Dedifferentiated amniotic fluid mesenchymal stem cell (primary cell): ENCODE results near the gene CLK3.

ENCODE experiments used
- DNase-seq: peaks from one replicate; pipeline ENCODE4 v3.0.0-alpha.2; 2016; ENCODE audit errors: extremely low spot score

CLK3 gene

GRCh38 chr15:74603026-74603788 lies 12.4 kb upstream of the CLK3 start:
- DNase-seq: no peak

- DNase-seq: no peak
Measured at GRCh38 chr15:74603789-74604705, 11.6 kb upstream of the CLK3 start.

- no peak for DNase-seq
Measured at GRCh38 chr15:74604983-74605794, 10.4 kb upstream of the CLK3 start.

- DNase-seq: no peak
Measured at GRCh38 chr15:74605795-74606150, 9.9 kb upstream of the CLK3 start.

- no peak for DNase-seq
Measured at GRCh38 chr15:74608786-74609185, 6.8 kb upstream of the CLK3 start.

DNA sequence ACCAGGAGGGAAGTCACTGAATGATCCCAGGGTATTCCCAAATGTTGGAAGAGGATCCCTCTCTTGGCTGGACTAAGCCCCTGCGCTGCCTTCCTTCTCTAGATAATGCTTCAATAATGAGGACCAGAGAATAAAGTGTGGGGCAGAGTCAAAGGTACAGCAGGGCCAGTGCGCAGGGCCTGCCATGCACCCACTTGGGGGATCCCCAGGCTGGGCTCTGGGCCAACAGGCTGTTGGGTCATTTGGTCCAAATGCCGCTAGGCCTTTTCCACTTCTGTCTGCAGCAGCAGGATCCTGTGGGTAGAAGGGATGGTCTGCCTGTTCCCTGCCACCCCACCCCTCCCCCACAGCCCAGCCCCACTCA lies 5.7 kb upstream of the CLK3 start:
- DNase-seq: no peak

DNA sequence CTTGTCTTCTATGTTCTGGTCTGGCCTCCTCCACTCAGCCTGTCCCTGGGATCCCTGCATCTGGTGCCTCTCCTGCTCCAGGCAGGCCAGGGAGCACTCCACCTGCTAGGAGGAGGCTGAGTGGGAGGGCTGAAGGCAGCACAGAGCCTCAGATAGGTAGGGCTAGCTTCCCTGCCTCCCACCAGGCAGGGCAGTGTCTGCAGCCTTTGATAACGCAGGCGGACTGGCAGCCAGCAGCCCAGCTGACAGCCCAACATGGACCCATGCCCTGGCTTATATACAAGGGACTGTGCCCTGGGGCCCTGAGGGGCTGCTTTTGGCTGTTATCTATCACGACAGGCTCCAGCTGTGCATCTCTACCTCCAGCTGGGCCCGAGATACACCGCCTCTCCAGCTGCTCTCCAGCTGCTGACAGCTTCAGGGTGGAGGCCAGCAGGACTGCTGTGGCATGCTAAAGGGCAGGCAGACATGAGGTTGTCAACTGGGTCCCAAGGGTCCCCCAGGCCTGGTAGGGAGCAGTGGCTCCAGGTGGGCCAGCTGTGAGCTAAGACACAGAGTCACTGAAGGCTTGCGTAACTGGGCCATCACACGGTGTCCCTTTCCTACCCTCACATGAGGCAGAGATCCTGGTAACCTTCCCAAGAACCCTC lies 5.2 kb upstream of the CLK3 start:
- no peak for DNase-seq

- DNase-seq: no peak
Measured at GRCh38 chr15:74611341-74611740, 4.3 kb upstream of the CLK3 start.

- DNase-seq: no peak
Measured at GRCh38 chr15:74611834-74612233, 3.8 kb upstream of the CLK3 start.

- DNase-seq: no peak
Measured at GRCh38 chr15:74612677-74613076, 3.0 kb upstream of the CLK3 start.

GRCh38 chr15:74613089-74613952 lies 2.3 kb upstream of the CLK3 start:
- DNase-seq: no peak

DNA sequence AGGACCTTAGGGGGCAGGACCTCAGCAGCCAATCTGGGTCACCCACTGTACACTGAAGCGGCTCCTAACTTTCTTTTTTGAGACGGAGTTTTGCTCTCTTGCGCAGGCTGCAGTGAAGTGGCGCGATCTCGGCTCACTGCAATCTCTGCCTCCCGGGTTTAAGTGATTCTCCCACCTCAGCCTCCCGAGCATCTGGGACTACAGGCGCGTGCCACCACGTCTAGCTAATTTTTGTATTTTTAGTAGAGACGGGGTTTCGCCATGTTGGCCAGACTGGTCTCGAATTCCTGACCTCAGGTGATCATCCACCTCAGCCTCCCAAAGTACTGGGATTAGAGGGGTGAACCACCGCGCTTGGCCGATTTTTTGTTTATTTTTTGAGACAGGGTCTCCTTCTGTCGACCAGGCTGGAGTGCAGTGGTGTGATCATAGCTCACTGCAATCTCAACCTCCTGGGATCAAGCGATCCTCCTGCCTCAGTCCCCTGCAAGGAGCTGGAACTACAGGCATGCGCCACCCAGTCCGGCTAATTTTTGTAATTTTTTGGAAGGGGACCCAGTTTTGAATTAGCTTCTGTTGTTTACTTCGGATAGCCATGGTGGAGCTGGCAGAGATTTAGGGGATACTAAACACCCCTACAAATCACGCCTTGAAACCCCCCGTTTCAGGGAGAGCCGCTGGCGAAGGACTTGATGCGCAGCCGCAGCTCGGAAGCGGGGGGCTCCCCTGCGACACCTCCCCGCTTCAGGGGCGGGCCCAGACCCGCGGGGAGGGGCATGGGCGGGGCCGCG lies 1.5 kb upstream of the CLK3 start:
- peak; percentile 20 for DNase-seq

DNA sequence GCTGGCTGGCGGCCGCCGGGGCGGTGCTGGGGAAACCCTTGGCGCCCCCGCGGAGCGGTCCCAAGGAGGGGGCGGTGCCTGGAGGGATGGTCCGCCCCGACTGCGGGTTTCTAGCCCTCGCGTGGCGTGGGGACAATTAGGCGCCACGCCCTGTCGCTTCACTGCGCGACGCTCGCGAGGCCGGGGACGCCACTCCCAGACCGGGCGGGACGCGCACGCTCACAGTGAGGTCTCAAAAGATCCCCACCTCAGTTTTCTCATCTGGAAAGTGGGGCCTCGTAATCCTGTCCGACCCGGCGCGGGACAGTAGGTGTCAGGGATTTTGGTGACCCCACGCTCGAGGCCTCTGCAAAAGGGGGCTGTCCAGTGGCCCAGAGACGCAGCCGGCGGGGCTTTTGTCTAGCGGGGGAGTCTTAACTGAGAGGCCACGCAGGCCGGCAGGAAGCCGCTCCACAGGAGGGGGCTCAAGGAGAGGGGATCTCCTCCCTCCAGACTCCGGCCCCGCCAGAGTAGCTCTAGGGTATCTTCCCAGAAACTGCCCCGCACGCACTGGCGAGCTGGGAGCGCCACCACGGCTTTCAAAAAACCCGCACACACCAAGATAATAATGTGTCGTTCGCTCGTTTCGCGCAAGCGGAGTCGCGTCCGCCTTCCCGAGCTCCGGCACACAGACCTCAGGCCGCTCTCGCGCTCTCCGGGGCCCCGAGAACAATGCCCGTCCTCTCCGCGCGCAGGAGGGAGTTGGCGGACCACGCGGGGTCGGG lies 710 bp upstream of the CLK3 start:
- DNase-seq: peak; percentile 52

- DNase-seq: peak; percentile 31
Measured at GRCh38 chr15:74616366-74616939, 817 bp downstream of the CLK3 start.

- no peak for DNase-seq
Measured at GRCh38 chr15:74616996-74617395, 1.4 kb downstream of the CLK3 start.

DNA sequence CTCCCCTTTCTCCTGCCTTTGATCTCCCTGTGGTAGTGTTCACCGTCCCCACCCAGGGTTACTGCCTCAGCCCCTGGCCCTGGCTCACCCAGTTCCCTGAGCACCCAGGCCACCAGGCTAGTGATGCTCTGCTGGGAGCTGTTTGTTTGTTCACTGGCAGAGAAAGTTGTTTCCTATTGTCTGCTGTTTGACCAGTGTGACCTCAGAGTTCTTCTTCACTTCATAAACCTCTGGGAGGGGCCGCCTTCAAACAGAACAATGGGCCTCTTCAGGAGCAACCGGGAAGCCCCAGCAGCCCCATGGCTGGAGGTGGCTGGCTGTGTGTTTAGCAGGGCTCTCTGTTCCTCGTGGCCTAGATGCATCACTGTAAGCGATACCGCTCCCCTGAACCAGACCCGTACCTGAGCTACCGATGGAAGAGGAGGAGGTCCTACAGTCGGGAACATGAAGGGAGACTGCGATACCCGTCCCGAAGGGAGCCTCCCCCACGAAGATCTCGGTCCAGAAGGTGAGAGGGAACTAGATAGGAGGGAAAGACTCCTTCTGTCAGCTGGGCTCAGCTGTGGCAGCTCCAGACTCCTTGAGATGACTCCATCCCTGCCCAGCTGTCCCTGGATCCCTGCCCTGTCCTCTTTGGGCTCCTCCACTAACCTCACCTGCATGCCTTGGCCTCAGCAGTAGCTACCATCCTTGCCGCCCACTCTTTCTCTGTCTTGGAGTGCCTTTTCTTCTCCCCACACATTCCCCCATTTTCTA lies 3.4 kb downstream of the CLK3 start:
- DNase-seq: no peak

DNA sequence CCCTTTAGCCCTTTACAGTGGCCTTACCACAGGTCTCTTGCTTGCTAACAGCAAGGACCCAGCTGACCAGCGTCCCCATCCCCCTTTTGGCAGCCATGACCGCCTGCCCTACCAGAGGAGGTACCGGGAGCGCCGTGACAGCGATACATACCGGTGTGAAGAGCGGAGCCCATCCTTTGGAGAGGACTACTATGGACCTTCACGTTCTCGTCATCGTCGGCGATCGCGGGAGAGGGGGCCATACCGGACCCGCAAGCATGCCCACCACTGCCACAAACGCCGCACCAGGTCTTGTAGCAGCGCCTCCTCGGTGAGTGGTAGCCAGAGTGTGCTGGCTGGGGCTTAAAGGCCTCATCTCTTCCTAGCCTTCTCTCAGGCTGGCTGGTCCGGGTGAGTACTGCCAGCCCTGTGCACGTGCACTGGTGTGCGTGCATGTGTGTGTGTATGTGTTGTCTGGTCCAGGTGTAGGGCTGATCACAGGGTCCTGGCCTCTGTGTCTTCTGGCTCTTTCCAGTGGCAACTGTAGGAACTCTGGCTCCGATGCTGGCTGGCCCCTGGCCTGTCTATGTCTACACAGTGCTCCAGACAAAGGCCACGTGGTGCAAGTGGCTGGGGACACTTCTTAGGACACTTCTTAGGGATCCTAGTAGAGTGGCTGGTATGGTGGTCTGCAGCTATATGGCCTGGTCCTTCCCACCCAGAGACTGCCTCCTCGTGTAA lies 4.4 kb downstream of the CLK3 start:
- DNase-seq: no peak
